Measurements from ENCODE around the gene ZNF467.

- TF ChIP-seq EP300 (IDR thresholded peaks at IDR 0.05; ENCODE audit: low read depth), result no peak
- TF ChIP-seq, protein P1, sequence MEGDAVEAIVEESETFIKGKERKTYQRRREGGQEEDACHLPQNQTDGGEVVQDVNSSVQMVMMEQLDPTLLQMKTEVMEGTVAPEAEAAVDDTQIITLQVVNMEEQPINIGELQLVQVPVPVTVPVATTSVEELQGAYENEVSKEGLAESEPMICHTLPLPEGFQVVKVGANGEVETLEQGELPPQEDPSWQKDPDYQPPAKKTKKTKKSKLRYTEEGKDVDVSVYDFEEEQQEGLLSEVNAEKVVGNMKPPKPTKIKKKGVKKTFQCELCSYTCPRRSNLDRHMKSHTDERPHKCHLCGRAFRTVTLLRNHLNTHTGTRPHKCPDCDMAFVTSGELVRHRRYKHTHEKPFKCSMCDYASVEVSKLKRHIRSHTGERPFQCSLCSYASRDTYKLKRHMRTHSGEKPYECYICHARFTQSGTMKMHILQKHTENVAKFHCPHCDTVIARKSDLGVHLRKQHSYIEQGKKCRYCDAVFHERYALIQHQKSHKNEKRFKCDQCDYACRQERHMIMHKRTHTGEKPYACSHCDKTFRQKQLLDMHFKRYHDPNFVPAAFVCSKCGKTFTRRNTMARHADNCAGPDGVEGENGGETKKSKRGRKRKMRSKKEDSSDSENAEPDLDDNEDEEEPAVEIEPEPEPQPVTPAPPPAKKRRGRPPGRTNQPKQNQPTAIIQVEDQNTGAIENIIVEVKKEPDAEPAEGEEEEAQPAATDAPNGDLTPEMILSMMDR (IDR thresholded peaks at IDR 0.05), result no peak
These were observed 50.9 kb downstream of the ZNF467 start for GRCh38 chr7:149722356-149722957.
